Tibial nerve (tissue), 4 donors: ENCODE data around the gene SLC37A1. TPM values are rescaled to one million over a fixed set of nuclear protein-coding genes. Genes with fewer than 3 reads are reported as not detected.
A peak's percentile ranks its signal among the peaks of the same experiment; 100 is the strongest.

Experiments
- DNase-seq, 2 donors: peaks; one replicate each; pipeline ENCODE4 v3.0.0-alpha.2; 2019; ENCODE audit warnings: low spot score in 2 of 2
- H3K27ac ChIP-seq, 4 donors: fragments of 200-600 bp; sonication (generic) in 3 of 4; one replicate each; pipeline ENCODE4 v1.5.1; 2017 to 2019; ENCODE audit warnings: mild to moderate bottlenecking in 1 of 4
- H3K27me3 ChIP-seq, 2 donors: fragments of 200-600 bp; sonication (generic) in 1 of 2; one replicate each; pipeline versions ENCODE4 v1.5.1 to v1.6.0; 2017 to 2019
- H3K36me3 ChIP-seq, 3 donors: fragments of 200-600 bp; sonication (generic); one replicate each; pipeline ENCODE4 v1.5.1; 2018 to 2019
- H3K4me1 ChIP-seq, 4 donors: fragments of 200-600 bp; sonication (generic) in 3 of 4; one replicate each; pipeline ENCODE4 v1.5.1; 2017 to 2019
- H3K4me3 ChIP-seq, 4 donors: fragments of 200-600 bp; sonication (generic) in 3 of 4; one replicate each; pipeline ENCODE4 v1.5.1; 2017 to 2019; ENCODE audit warnings: mild to moderate bottlenecking in 1 of 4, moderate library complexity in 1 of 4
- H3K9me3 ChIP-seq, 4 donors: fragments of 200-600 bp; sonication (generic) in 3 of 4; one replicate each; pipeline ENCODE4 v1.5.1; 2017 to 2019
- EP300 ChIP-seq, 2 donors: sonication (generic); formaldehyde crosslinking; IDR thresholded peaks; one replicate each; pipeline ENCODE4 v1.6.1; 2017; ENCODE audit warnings: antibody characterized with exemption in 2 of 2, mild to moderate bottlenecking in 1 of 2
- POLR2A ChIP-seq, 2 donors: fragments of 450-650 bp; IDR thresholded peaks; one replicate each; pipeline ENCODE4 v1.6.1; 2017; ENCODE audit warnings: antibody characterized with exemption in 2 of 2, mild to moderate bottlenecking in 2 of 2, moderate library complexity in 2 of 2
- WGBS, 2 donors: methylation state at CpG; one replicate each; pipeline ENCODE4 v1.1.5; 2018; 5-methylcytosine and 5-hydroxymethylcytosine counted together
- total RNA-seq, 4 donors: library from RNA; depleted of rRNA; stranded (reverse); fragments of >200 nt; gene quantifications; one replicate each; pipeline ENCODE4 v1.1.0, GENCODE V29; 2016
- TF ChIP-seq, protein P1 (sequence below), 5 experiments: fragments of 200-600 bp in 3 of 5; fragments of 450-650 bp in 2 of 5; sonication (generic) in 3 of 5; IDR thresholded peaks; one replicate each; pipeline ENCODE4 v1.5.1; 2016 to 2019; ENCODE audit warnings: antibody characterized with exemption in 5 of 5, mild to moderate bottlenecking in 3 of 5, moderate library complexity in 2 of 5

The SLC37A1 gene
- total RNA-seq, 4 donors from 2014 or later = 4.4 to 6.7 (median 5.0) TPM

GRCh38 chr21:42570362-42570761 is 56.7 kb downstream of the SLC37A1 start:
- Histone ChIP-seq H3K27ac (no peak overlapping the region), H3K36me3 (peaks cover 0 to 91% (median 15%) of the 10 kb centered on the region in 3 donors), H3K4me1 (no peaks in the 10 kb centered on the region), H3K9me3 (no peaks in the 10 kb centered on the region), H3K27me3 (no peaks in the 10 kb centered on the region), H3K4me3 (no peak overlapping the region)
- TF ChIP-seq EP300 (IDR thresholded peaks at IDR 0.05) (no peak), POLR2A (IDR thresholded peaks at IDR 0.05) (no peak)
- TF ChIP-seq, protein P1, sequence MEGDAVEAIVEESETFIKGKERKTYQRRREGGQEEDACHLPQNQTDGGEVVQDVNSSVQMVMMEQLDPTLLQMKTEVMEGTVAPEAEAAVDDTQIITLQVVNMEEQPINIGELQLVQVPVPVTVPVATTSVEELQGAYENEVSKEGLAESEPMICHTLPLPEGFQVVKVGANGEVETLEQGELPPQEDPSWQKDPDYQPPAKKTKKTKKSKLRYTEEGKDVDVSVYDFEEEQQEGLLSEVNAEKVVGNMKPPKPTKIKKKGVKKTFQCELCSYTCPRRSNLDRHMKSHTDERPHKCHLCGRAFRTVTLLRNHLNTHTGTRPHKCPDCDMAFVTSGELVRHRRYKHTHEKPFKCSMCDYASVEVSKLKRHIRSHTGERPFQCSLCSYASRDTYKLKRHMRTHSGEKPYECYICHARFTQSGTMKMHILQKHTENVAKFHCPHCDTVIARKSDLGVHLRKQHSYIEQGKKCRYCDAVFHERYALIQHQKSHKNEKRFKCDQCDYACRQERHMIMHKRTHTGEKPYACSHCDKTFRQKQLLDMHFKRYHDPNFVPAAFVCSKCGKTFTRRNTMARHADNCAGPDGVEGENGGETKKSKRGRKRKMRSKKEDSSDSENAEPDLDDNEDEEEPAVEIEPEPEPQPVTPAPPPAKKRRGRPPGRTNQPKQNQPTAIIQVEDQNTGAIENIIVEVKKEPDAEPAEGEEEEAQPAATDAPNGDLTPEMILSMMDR (IDR thresholded peaks at IDR 0.05) = no peak
- 81 to 90% methylated on average over 9 of the region's 9 CpGs for WGBS, 2 donors
- no peak for DNase-seq

DNA sequence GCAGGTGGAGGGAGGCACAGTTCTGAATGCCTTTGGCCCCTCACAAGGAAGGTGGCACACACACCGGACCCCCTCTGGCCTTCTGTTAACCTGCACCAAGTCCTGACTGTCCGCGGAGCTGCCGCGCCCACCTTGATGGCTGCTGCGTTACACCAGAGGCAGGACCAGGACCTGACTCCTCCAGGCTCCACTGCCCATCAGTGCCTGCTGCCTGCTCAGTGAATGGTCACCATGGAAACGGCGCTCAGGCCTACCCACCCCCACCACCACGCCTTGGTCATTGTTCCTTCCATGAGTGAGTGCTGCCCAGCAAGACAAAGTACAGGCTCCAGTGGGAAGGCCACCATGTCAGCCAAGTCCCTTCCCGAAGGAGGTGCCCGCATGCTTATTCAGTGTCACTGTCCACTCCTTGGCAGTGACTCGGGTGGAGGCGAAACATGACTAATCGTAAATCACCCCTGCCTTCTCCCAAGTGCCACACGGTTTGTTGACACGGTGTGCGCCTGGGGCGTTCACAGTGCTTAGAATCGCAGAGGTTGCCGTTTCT is 57.3 kb downstream of the SLC37A1 start:
- H3K27ac ChIP-seq = no peak overlapping the region
- peaks cover 0 to 89% (median 15%) of the 10 kb centered on the region in 3 donors for H3K36me3 ChIP-seq
- H3K9me3 ChIP-seq = peaks cover 0 to under 1% (median 0%) of the 10 kb centered on the region in 4 donors
- H3K4me3 ChIP-seq = no peak overlapping the region
- no peaks in the 10 kb centered on the region for H3K27me3 ChIP-seq
- 69 to 77% methylated on average over 19 to 20 of the region's 20 CpGs for WGBS, 2 donors
- TF ChIP-seq EP300 (IDR thresholded peaks at IDR 0.05) = peak in 1 of 2 donors; percentile 46
- TF ChIP-seq POLR2A (IDR thresholded peaks at IDR 0.05) = no peak
- no peaks in the 10 kb centered on the region for H3K4me1 ChIP-seq
- DNase-seq = no peak

DNA sequence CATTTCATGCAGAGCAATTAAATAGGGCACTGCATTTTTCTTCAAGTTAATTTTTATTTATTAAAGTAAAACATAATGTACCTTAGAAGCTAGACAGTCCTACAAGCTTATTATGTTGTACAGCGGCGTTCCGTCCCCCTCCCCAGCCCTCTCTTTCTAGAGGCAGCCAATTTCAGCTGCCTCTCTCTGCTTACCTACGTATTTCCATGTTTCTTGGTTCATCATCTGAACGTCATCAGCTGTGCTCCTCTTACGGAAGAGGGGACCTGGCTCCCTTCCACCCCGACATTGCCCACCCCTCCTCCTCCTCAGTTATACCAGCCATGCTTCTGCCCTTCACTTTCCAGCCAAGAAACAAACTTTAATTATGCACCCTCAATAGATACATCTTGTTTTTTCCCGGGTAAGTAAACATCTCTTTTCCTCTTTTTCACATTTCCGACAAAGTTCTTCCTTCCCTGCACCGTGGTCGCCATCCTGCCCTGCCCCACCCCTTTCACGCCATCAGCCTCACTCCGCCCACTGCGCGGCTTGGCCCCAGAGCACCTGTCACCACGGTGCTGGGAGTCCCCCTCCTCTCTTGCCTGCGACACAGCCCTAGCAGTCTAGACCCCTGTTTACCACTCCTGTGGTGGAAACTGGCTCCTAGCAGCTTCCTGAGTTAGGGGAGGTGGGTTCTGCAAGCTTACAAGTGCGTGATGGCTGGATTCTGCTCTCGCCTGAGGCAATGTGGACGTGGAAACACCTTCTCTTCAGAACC is 57.9 kb downstream of the SLC37A1 start:
- Histone ChIP-seq H3K9me3 (peaks cover 0 to 7% (median 1%) of the 10 kb centered on the region in 4 donors), H3K4me1 (no peaks in the 10 kb centered on the region), H3K27ac (no peak overlapping the region), H3K36me3 (peaks cover 0 to 89% (median 15%) of the 10 kb centered on the region in 3 donors), H3K27me3 (no peaks in the 10 kb centered on the region), H3K4me3 (no peak overlapping the region)
- WGBS, 2 donors = 83 to 86% methylated on average over 20 of the region's 20 CpGs
- no peak for DNase-seq
- TF ChIP-seq POLR2A (IDR thresholded peaks at IDR 0.05) = no peak
- no peak for TF ChIP-seq EP300 (IDR thresholded peaks at IDR 0.05)
- TF ChIP-seq, protein P1 (IDR thresholded peaks at IDR 0.05) = no peak

GRCh38 chr21:42572906-42573495 is 59.3 kb downstream of the SLC37A1 start:
- H3K4me3 ChIP-seq = no peak overlapping the region
- H3K36me3 ChIP-seq = peaks cover 0 to 88% (median 15%) of the 10 kb centered on the region in 3 donors
- H3K27ac ChIP-seq = no peak overlapping the region
- TF ChIP-seq POLR2A (IDR thresholded peaks at IDR 0.05) = no peak
- TF ChIP-seq EP300 (IDR thresholded peaks at IDR 0.05) = no peak
- TF ChIP-seq, protein P1 (IDR thresholded peaks at IDR 0.05) = no peak
- H3K27me3 ChIP-seq = no peaks in the 10 kb centered on the region
- peaks cover 0 to 15% (median 3%) of the 10 kb centered on the region in 4 donors for H3K9me3 ChIP-seq
- no peak for DNase-seq
- 92 to 96% methylated on average over 12 of the region's 12 CpGs for WGBS, 2 donors
- no peaks in the 10 kb centered on the region for H3K4me1 ChIP-seq

GRCh38 chr21:42574234-42575027 is 60.8 kb downstream of the SLC37A1 start:
- Histone ChIP-seq H3K4me3 (no peak overlapping the region), H3K36me3 (peaks cover 0 to 77% (median 15%) of the 10 kb centered on the region in 3 donors), H3K27me3 (no peaks in the 10 kb centered on the region), H3K9me3 (peaks cover 0 to 15% (median 3%) of the 10 kb centered on the region in 4 donors), H3K4me1 (no peaks in the 10 kb centered on the region), H3K27ac (no peak overlapping the region)
- no peak for TF ChIP-seq POLR2A (IDR thresholded peaks at IDR 0.05)
- no peak for TF ChIP-seq EP300 (IDR thresholded peaks at IDR 0.05)
- TF ChIP-seq, protein P1 (IDR thresholded peaks at IDR 0.05) = no peak
- DNase-seq = no peak
- WGBS, 2 donors = 73 to 75% methylated on average over 7 of the region's 7 CpGs
